SK-N-SH treated with all-trans-retinoic acid at 6 μM for 48 hours (cell line): Measurements from ENCODE around the gene ACVR1B.
A peak's percentile ranks its signal among the peaks of the same experiment; 100 is the strongest.

ENCODE experiments used
- ATAC-seq: fragments of 200-7000 bp; cut with Tn5 transposase; 3 replicates; pipeline ENCODE4 v1.9.1; 2020; ENCODE audit warnings: mild to moderate bottlenecking, moderate library complexity
- ARNTL ChIP-seq: fragments of 450-650 bp; formaldehyde crosslinking; IDR thresholded peaks from 2 replicates; pipeline ENCODE4 v1.5.0; 2020; ENCODE audit warnings: low read depth, mild to moderate bottlenecking, moderate library complexity, borderline replicate concordance
- BACH2 ChIP-seq: fragments of 250-450 bp; sonication (Bioruptor Pico); IDR thresholded peaks from 2 replicates; pipeline ENCODE4 v1.9.0; 2021; ENCODE audit warnings: mild to moderate bottlenecking, borderline replicate concordance
- CSDC2 ChIP-seq: fragments of 250-450 bp; sonication (Bioruptor Pico); IDR thresholded peaks from 2 replicates; pipeline ENCODE4 v1.5.0; 2020; ENCODE audit warnings: mild to moderate bottlenecking, moderate library complexity
- ESRRG ChIP-seq: fragments of 250-450 bp; sonication (Bioruptor Pico); IDR thresholded peaks from 2 replicates; pipeline ENCODE4 v1.6.1; 2021; ENCODE audit warnings: mild to moderate bottlenecking
- GLIS3 ChIP-seq: fragments of 250-450 bp; sonication (Bioruptor Pico); IDR thresholded peaks from 2 replicates; pipeline ENCODE4 v1.5.0; 2020; ENCODE audit warnings: mild to moderate bottlenecking, moderate library complexity
- ISL1 ChIP-seq: fragments of 250-450 bp; sonication (Bioruptor Pico); IDR thresholded peaks from 2 replicates; pipeline ENCODE4 v2.1.2; 2022; ENCODE audit warnings: mild to moderate bottlenecking, moderate library complexity
- OSR1 ChIP-seq: fragments of 250-450 bp; sonication (Bioruptor Pico); IDR thresholded peaks from 2 replicates; pipeline ENCODE4 v1.8.0; 2022; ENCODE audit warnings: moderate library complexity, mild to moderate bottlenecking, inconsistent platforms
- PATZ1 ChIP-seq: fragments of 250-450 bp; sonication (Bioruptor Pico); IDR thresholded peaks from 2 replicates; pipeline ENCODE4 v1.8.0; 2020; ENCODE audit warnings: mild to moderate bottlenecking, moderate library complexity, borderline replicate concordance
- PPARA ChIP-seq: fragments of 250-450 bp; sonication (Bioruptor Pico); IDR thresholded peaks from 2 replicates; pipeline ENCODE4 v1.5.0; 2020; ENCODE audit warnings: mild to moderate bottlenecking, borderline replicate concordance
- RARB ChIP-seq: fragments of 250-450 bp; sonication (Bioruptor Pico); IDR thresholded peaks from 2 replicates; pipeline ENCODE4 v1.8.0; 2021; ENCODE audit warnings: mild to moderate bottlenecking, moderate library complexity
- SNAI2 ChIP-seq: fragments of 250-450 bp; sonication (Bioruptor Pico); IDR thresholded peaks from 2 replicates; pipeline ENCODE4 v1.5.0; 2020; ENCODE audit warnings: mild to moderate bottlenecking, moderate library complexity
- TCF4 ChIP-seq: fragments of 250-450 bp; sonication (Bioruptor Pico); IDR thresholded peaks from 2 replicates; pipeline ENCODE4 v1.8.0; 2021; ENCODE audit warnings: mild to moderate bottlenecking, moderate library complexity, borderline replicate concordance
- TOX ChIP-seq: fragments of 250-450 bp; sonication (Bioruptor Pico); IDR thresholded peaks from 2 replicates; pipeline ENCODE4 v1.8.0; 2021; ENCODE audit warnings: mild to moderate bottlenecking, moderate library complexity, borderline replicate concordance
- TSHZ2 ChIP-seq: fragments of 250-450 bp; sonication (Bioruptor Pico); IDR thresholded peaks from 2 replicates; pipeline ENCODE4 v1.5.0; 2020; ENCODE audit warnings: mild to moderate bottlenecking, moderate library complexity
- ZC3H10 ChIP-seq: fragments of 250-450 bp; sonication (Bioruptor Pico); IDR thresholded peaks from 2 replicates; pipeline ENCODE4 v1.5.1; 2021; ENCODE audit warnings: mild to moderate bottlenecking, moderate library complexity
- ZFP3 ChIP-seq: fragments of 250-450 bp; sonication (Bioruptor Pico); IDR thresholded peaks from 2 replicates; pipeline ENCODE4 v1.5.0; 2020; ENCODE audit warnings: mild to moderate bottlenecking, moderate library complexity
- ZNF565 ChIP-seq: fragments of 450-650 bp; formaldehyde crosslinking; conservative IDR thresholded peaks from 2 replicates; pipeline ENCODE4 v1.5.0; 2020; ENCODE audit warnings: low read depth, mild to moderate bottlenecking, moderate library complexity
- ZNF70 ChIP-seq: fragments of 450-650 bp; formaldehyde crosslinking; IDR thresholded peaks from 2 replicates; pipeline ENCODE4 v1.5.0; 2020; ENCODE audit warnings: mild to moderate bottlenecking, moderate library complexity
- TF ChIP-seq, protein P1 (sequence below): fragments of 250-450 bp; sonication (Bioruptor Pico); IDR thresholded peaks from 2 replicates; pipeline ENCODE4 v1.8.0; 2021; ENCODE audit warnings: low read depth, mild to moderate bottlenecking, moderate library complexity, borderline replicate concordance
- TF ChIP-seq, protein P2 (sequence below): fragments of 250-450 bp; sonication (Bioruptor Pico); IDR thresholded peaks from 2 replicates; pipeline ENCODE4 v1.5.1; 2020; ENCODE audit warnings: low read depth, mild to moderate bottlenecking, moderate library complexity

ACVR1B gene

GRCh38 chr12:51951199-51951842, at the start of gene ACVR1B:
Gene ACVR1B, plus strand, starts transcription at chr12:51951699. Its CDS starts 45 bp downstream, at chr12:51951744.
- TF ChIP-seq GLIS3 (CRISPR knock-in tag) = no peak
- no peak for TF ChIP-seq CSDC2 (CRISPR knock-in tag)
- no peak for TF ChIP-seq ZFP3 (CRISPR knock-in tag)
- peak; percentile 92 for ATAC-seq

GRCh38 chr12:51901881-51902280, 49.6 kb upstream of the ACVR1B start:
- TF ChIP-seq, protein P1, sequence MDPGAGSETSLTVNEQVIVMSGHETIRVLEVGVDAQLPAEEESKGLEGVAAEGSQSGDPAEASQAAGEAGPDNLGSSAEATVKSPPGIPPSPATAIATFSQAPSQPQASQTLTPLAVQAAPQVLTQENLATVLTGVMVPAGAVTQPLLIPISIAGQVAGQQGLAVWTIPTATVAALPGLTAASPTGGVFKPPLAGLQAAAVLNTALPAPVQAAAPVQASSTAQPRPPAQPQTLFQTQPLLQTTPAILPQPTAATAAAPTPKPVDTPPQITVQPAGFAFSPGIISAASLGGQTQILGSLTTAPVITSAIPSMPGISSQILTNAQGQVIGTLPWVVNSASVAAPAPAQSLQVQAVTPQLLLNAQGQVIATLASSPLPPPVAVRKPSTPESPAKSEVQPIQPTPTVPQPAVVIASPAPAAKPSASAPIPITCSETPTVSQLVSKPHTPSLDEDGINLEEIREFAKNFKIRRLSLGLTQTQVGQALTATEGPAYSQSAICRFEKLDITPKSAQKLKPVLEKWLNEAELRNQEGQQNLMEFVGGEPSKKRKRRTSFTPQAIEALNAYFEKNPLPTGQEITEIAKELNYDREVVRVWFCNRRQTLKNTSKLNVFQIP = no peak
- TF ChIP-seq GLIS3 (CRISPR knock-in tag) (no peak), ARNTL (CRISPR knock-in tag) (no peak), PPARA (CRISPR knock-in tag) (no peak), ZC3H10 (CRISPR knock-in tag) (no peak), ZNF565 (CRISPR knock-in tag) (no peak), SNAI2 (CRISPR knock-in tag) (no peak), OSR1 (CRISPR knock-in tag) (no peak), TCF4 (no peak), ZNF70 (no peak), ZFP3 (CRISPR knock-in tag) (no peak), ESRRG (CRISPR knock-in tag) (no peak), BACH2 (CRISPR knock-in tag) (no peak), PATZ1 (CRISPR knock-in tag) (no peak), TOX (CRISPR knock-in tag) (no peak), RARB (CRISPR knock-in tag) (no peak)
- TF ChIP-seq, protein P2, sequence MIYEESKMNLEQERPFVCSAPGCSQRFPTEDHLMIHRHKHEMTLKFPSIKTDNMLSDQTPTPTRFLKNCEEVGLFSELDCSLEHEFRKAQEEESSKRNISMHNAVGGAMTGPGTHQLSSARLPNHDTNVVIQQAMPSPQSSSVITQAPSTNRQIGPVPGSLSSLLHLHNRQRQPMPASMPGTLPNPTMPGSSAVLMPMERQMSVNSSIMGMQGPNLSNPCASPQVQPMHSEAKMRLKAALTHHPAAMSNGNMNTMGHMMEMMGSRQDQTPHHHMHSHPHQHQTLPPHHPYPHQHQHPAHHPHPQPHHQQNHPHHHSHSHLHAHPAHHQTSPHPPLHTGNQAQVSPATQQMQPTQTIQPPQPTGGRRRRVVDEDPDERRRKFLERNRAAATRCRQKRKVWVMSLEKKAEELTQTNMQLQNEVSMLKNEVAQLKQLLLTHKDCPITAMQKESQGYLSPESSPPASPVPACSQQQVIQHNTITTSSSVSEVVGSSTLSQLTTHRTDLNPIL (CRISPR knock-in tag) = no peak
- no peak for ATAC-seq

DNA sequence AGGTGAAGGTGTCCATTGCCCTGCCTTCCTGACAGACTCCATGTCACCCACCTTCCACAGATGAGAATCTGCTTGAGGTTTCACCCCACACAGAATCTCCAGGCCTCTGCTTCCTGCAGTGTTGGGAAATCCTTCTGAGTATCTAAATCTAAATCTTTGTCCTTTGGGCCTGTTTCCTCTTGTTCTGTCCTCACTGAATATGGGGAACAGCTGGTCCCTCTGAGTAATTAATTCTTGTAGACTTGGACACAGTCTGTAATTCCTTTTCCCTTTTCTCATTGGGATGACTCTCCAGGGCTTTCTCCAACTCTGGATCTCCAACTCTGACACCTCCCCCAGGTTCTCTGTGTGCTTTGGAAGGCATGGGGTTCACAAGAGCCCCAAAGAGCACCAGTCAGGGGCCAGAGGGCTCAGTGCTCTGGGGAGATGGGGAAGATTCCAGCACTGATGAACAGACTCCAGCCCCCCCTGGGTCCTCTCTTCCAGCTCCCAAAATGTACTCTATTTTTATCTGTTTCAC, 46.5 kb upstream of the ACVR1B start:
- ATAC-seq = no peak
- no peak for TF ChIP-seq TSHZ2 (CRISPR knock-in tag)
- TF ChIP-seq ZC3H10 (CRISPR knock-in tag) = no peak
- TF ChIP-seq, protein P2 (CRISPR knock-in tag) = no peak
- no peak for TF ChIP-seq ESRRG (CRISPR knock-in tag)
- TF ChIP-seq ISL1 (CRISPR knock-in tag) = no peak
- TF ChIP-seq ZFP3 (CRISPR knock-in tag) = no peak
- no peak for TF ChIP-seq PATZ1 (CRISPR knock-in tag)
